Mucosa of descending colon (tissue), 3 donors: ENCODE data around the gene C4orf51. TPM values are rescaled to one million over a fixed set of nuclear protein-coding genes. Genes with fewer than 3 reads are reported as not detected.
"Not testable (repeated sequence)": the region's sequence is repeated elsewhere in the genome, so short reads cannot be mapped to it uniquely, and the experiment has no call there.

Experiments
- ATAC-seq: fragments of 200-7000 bp; cut with Tn5 transposase; one replicate; pipeline ENCODE4 v1.9.1; 2020; ENCODE audit warnings: mild to moderate bottlenecking, moderate library complexity
- DNase-seq, 3 donors: peaks; one replicate each; pipeline ENCODE4 v3.0.0-alpha.2; 2020
- H3K36me3 ChIP-seq: fragments of 200-600 bp; one replicate; pipeline ENCODE4 v1.8.0; 2021; ENCODE audit warnings: low read depth, mild to moderate bottlenecking
- H3K4me1 ChIP-seq: fragments of 200-600 bp; one replicate; pipeline ENCODE4 v1.8.0; 2021; ENCODE audit warnings: low read depth, mild to moderate bottlenecking
- H3K4me3 ChIP-seq: fragments of 200-600 bp; one replicate; pipeline ENCODE4 v1.8.0; 2021; ENCODE audit warnings: mild to moderate bottlenecking
- H3K9me3 ChIP-seq: fragments of 200-600 bp; one replicate; pipeline ENCODE4 v1.8.0; 2021; ENCODE audit warnings: mild to moderate bottlenecking
- intact Hi-C, 2 donors: fragments of 100-400 bp; cut with DNase I in 1 of 2; cut with micrococcal nuclease in 1 of 2; formaldehyde crosslinking; loops; one replicate each; pipeline versions ENCODE4 v1.11.0 to v1.11.1; 2022; cut with DNase I, micrococcal nuclease
- long read RNA-seq, 2 donors: library from polyadenylated mRNA; unstranded; transcript quantifications; one replicate each; pipeline ENCODE4 v2.0.0, GENCODE V29; 2019 to 2021
- total RNA-seq, 3 donors: library from RNA; stranded (reverse); fragmentation: NEBNext Ultra II Directional in 2 of 3; extraction: Animal tissue kit (Norgen Biotek cat#: 25700) in 2 of 3; gene quantifications; one replicate each; pipeline versions ENCODE4 v1.2.1 to v1.2.4, GENCODE V29; 2021 to 2023
- TF ChIP-seq, protein P1 (sequence below): fragments of 200-600 bp; IDR thresholded peaks from one replicate; pipeline ENCODE4 v1.8.0; 2022; ENCODE audit warnings: antibody characterized with exemption, mild to moderate bottlenecking
- donor health status: DM: no; HTN: no; CAD: no; lungs with moderate emphysema.
- donor health status: DM: no; HTN: no; CAD: no.
- donor health status: DM: no; HTN: yes; CAD: no.

Gene C4orf51
- not detected for total RNA-seq
- long read RNA-seq, donor 1, result 0 reads
- long read RNA-seq, donor 2, partial matches to known transcripts, result 0 of 1 reads
- long read RNA-seq, donor 2, other reads (novel, unspliced or antisense), result 1 of 1 reads

DNA sequence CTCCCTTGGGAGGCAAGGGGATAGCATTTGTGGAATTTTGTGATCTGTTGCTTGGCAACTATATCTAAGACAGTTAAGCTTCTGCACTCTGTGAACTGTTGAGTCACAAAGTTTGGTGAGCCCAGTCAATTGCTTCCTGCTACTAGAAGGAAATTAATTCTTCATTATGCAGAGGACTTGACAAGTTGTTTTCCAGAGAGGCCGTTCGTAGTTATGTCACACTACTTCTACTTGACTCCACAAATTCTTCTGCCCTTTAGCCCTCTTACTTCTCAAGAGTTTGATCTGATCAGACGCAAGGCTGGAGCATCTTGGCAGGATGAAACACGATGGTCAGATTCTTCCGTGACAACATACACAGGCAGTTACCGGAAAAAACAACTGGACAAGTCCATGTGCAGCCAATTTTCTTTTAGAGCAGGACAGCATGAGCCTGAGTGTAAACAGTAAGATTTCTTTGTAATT, at the start of gene C4orf51:
TSS of gene C4orf51 (plus strand) at position 156 of the 465 bp plus-strand sequence. CDS start at position 214, 58 bp downstream.
- DNase-seq (peak in 1 of 3 donors; percentile 12), ATAC-seq (peak; percentile 92)
- Histone ChIP-seq H3K4me1 (no peaks in the 10 kb centered on the region), H3K36me3 (no peaks in the 10 kb centered on the region), H3K4me3 (no peak within 1 kb of the TSS), H3K9me3 (peaks cover 3% of the 10 kb centered on the region)
- TF ChIP-seq, protein P1, sequence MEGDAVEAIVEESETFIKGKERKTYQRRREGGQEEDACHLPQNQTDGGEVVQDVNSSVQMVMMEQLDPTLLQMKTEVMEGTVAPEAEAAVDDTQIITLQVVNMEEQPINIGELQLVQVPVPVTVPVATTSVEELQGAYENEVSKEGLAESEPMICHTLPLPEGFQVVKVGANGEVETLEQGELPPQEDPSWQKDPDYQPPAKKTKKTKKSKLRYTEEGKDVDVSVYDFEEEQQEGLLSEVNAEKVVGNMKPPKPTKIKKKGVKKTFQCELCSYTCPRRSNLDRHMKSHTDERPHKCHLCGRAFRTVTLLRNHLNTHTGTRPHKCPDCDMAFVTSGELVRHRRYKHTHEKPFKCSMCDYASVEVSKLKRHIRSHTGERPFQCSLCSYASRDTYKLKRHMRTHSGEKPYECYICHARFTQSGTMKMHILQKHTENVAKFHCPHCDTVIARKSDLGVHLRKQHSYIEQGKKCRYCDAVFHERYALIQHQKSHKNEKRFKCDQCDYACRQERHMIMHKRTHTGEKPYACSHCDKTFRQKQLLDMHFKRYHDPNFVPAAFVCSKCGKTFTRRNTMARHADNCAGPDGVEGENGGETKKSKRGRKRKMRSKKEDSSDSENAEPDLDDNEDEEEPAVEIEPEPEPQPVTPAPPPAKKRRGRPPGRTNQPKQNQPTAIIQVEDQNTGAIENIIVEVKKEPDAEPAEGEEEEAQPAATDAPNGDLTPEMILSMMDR, result no peak
- intact Hi-C loops, result no loop called here

DNA sequence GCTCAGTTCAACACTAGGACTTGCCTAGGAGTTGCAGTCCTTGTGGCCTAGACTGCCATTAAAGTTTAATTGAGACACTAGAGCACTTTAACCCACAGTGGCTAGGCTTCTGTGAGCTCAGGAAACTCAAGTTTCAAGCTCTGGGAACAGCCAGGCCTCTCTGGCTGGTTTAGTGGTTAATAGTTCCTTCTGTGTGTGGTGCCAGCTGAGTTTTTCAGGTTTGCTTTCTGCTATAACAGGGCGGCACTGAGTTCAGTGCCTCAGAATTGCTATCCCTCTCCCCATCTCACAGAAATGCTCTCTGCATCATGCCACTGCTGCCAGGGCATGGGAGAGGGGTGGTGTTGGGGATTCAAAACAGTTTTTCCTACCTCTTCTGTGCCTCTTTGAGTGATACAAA, 44.8 kb upstream of the C4orf51 start:
- intact Hi-C loops, result no loop called here
- no peak overlapping the region for H3K4me3 ChIP-seq
- H3K4me1 ChIP-seq, result no peaks in the 10 kb centered on the region
- no peaks in the 10 kb centered on the region for H3K9me3 ChIP-seq
- TF ChIP-seq, protein P1, result no peak
- H3K36me3 ChIP-seq, result no peaks in the 10 kb centered on the region
- ATAC-seq, result no peak
- DNase-seq, result no peak

DNA sequence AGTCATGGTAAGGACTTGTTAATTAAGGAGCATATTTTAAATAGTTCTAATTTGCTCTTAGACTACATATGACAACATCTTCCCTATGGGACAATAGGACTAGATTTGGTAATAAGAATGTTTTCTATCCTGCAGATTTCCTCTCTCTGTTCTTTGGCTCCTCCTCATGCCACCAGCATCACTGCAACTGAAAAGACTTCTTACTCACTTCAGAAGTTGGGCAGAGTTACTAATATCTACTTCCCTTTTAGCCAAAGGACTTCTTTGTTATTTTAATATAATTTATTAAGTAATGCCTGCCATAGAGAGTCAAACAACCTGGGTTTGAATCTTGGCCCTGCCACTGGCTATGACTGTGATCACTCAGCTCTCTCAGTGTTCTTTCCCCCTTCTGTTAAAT, 44.3 kb upstream of the C4orf51 start:
- Histone ChIP-seq H3K4me3 (no peak overlapping the region), H3K36me3 (no peaks in the 10 kb centered on the region), H3K9me3 (no peaks in the 10 kb centered on the region), H3K4me1 (no peaks in the 10 kb centered on the region)
- no peak for DNase-seq
- intact Hi-C loops, result no loop called here
- TF ChIP-seq, protein P1, result no peak
- ATAC-seq, result no peak

DNA sequence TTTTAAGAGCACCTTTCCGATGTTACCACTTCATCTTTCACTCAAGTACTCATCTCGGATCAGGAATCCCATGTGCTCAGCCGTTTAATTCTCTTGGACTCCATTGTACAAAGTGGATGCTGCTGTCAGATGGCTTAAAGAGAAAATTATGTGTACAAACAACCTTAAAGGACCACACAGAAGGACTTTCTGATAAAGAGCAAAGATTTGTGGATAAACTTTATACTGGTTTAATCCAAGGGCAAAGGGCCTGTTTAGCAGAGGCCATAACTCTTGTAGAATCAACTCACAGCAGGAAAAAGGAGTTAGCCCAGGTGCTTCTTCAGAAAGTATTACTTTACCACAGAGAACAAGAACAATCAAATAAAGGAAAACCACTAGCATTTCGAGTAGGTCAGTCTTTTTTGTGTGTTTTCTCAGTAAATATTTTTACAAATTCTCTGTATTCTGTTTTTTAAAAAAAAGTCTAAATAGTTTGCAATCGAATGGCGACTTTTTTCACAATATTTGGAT, 40.7 kb upstream of the C4orf51 start:
- no peaks in the 10 kb centered on the region for H3K4me1 ChIP-seq
- TF ChIP-seq, protein P1, result no peak
- H3K4me3 ChIP-seq, result no peak overlapping the region
- ATAC-seq (no peak), DNase-seq (no peak)
- intact Hi-C loops, result no loop called here
- H3K9me3 ChIP-seq, result no peaks in the 10 kb centered on the region
- H3K36me3 ChIP-seq, result no peaks in the 10 kb centered on the region

- H3K9me3 ChIP-seq, DNase-seq, intact Hi-C loops, H3K4me3 ChIP-seq, ATAC-seq, H3K4me1 ChIP-seq, H3K36me3 ChIP-seq: not testable (repeated sequence)
Measured at GRCh38 chr4:145640236-145640635, 39.7 kb upstream of the C4orf51 start.

GRCh38 chr4:145643295-145643694, 36.7 kb upstream of the C4orf51 start:
- no peaks in the 10 kb centered on the region for H3K36me3 ChIP-seq
- intact Hi-C loops, result no loop called here
- no peak for ATAC-seq
- no peak for DNase-seq
- H3K4me1 ChIP-seq, result no peaks in the 10 kb centered on the region
- no peak overlapping the region for H3K4me3 ChIP-seq
- H3K9me3 ChIP-seq, result no peaks in the 10 kb centered on the region
- TF ChIP-seq, protein P1, result no peak
